Chondrocyte (in vitro differentiated cells): ENCODE results near the gene COL5A1. TPM values are rescaled to one million over a fixed set of nuclear protein-coding genes. Genes with fewer than 3 reads are reported as not detected.

Experiments used
- DNase-seq: peaks from one replicate; pipeline ENCODE4 v3.0.0; 2021; ENCODE audit warnings: mixed read lengths, low spot score
- H3K27ac Mint-ChIP-seq: one replicate; pipeline ENCODE4 v1.8.0; 2021; ENCODE audit warnings: mild to moderate bottlenecking, moderate library complexity, mixed read lengths; ENCODE audit not compliant: unreplicated experiment
- H3K27me3 Mint-ChIP-seq: 2 replicates; pipeline ENCODE4 v1.8.0; 2021; ENCODE audit warnings: low read depth, mixed read lengths
- H3K36me3 Mint-ChIP-seq: 2 replicates; pipeline ENCODE4 v1.8.0; 2021; ENCODE audit warnings: low read depth, mixed read lengths
- H3K4me1 Mint-ChIP-seq: 2 replicates; pipeline ENCODE4 v1.8.0; 2021; ENCODE audit warnings: low read depth, mild to moderate bottlenecking, mixed read lengths
- H3K4me3 Mint-ChIP-seq: one replicate; pipeline ENCODE4 v1.8.0; 2021; ENCODE audit warnings: mild to moderate bottlenecking, moderate library complexity, mixed read lengths; ENCODE audit not compliant: unreplicated experiment
- H3K9me3 Mint-ChIP-seq: 2 replicates; pipeline ENCODE4 v1.8.0; 2021; ENCODE audit warnings: low read depth, mixed read lengths
- CTCF ChIP-seq: fragments of 200-600 bp; sonication (generic); IDR thresholded peaks from 2 replicates; pipeline ENCODE4 v1.5.0; 2021; ENCODE audit warnings: antibody characterized with exemption, mild to moderate bottlenecking, moderate library complexity
- total RNA-seq: library from RNA; stranded (reverse); gene quantifications from 3 replicates; pipeline ENCODE4 v1.2.1, GENCODE V29; 2021

The COL5A1 gene
- total RNA-seq, 1 donor from 2014 or later, result 2,235 TPM

- Mint-ChIP-seq H3K27me3 (no peaks in the 10 kb centered on the region), H3K4me1 (no peaks in the 10 kb centered on the region), H3K27ac (peak overlapping the region; percentile 61), H3K4me3 (no peak overlapping the region), H3K9me3 (no peaks in the 10 kb centered on the region), H3K36me3 (peaks cover 41% of the 10 kb centered on the region)
- DNase-seq, result no peak
- TF ChIP-seq CTCF, result no peak
These were observed 107.0 kb downstream of the COL5A1 start for GRCh38 chr9:134748591-134748990.

- TF ChIP-seq CTCF, result no peak
- DNase-seq, result no peak
- H3K27ac Mint-ChIP-seq, result peak overlapping the region; percentile 22
These were observed 109.0 kb downstream of the COL5A1 start for GRCh38 chr9:134750450-134751155.

GRCh38 chr9:134751622-134752021 lies 110.0 kb downstream of the COL5A1 start:
- Mint-ChIP-seq H3K9me3 (no peaks in the 10 kb centered on the region), H3K27me3 (no peaks in the 10 kb centered on the region), H3K4me3 (no peak overlapping the region)

More at GRCh38 chr9:134750450-134751155, 109.0 kb downstream of the COL5A1 start:
- peaks cover 48% of the 10 kb centered on the region for H3K36me3 Mint-ChIP-seq
- H3K9me3 Mint-ChIP-seq, result no peaks in the 10 kb centered on the region
- no peaks in the 10 kb centered on the region for H3K27me3 Mint-ChIP-seq
- no peak overlapping the region for H3K4me3 Mint-ChIP-seq
- H3K4me1 Mint-ChIP-seq, result no peaks in the 10 kb centered on the region

GRCh38 chr9:134752471-134753168 lies 111.0 kb downstream of the COL5A1 start:
- TF ChIP-seq CTCF, result no peak
- H3K4me1 Mint-ChIP-seq, result no peaks in the 10 kb centered on the region
- DNase-seq, result no peak
- peak overlapping the region; percentile 45 for H3K27ac Mint-ChIP-seq
- H3K36me3 Mint-ChIP-seq, result peaks cover 45% of the 10 kb centered on the region
- no peaks in the 10 kb centered on the region for H3K9me3 Mint-ChIP-seq
- H3K27me3 Mint-ChIP-seq, result no peaks in the 10 kb centered on the region
- no peak overlapping the region for H3K4me3 Mint-ChIP-seq

More at GRCh38 chr9:134751622-134752021, 110.0 kb downstream of the COL5A1 start:
- DNase-seq, result no peak
- no peak overlapping the region for H3K27ac Mint-ChIP-seq
- no peaks in the 10 kb centered on the region for H3K4me1 Mint-ChIP-seq
- H3K36me3 Mint-ChIP-seq, result peaks cover 45% of the 10 kb centered on the region
- TF ChIP-seq CTCF, result no peak

- no peak for TF ChIP-seq CTCF
- H3K4me1 Mint-ChIP-seq, result no peaks in the 10 kb centered on the region
- no peak overlapping the region for H3K27ac Mint-ChIP-seq
- peaks cover 46% of the 10 kb centered on the region for H3K36me3 Mint-ChIP-seq
- no peaks in the 10 kb centered on the region for H3K27me3 Mint-ChIP-seq
- H3K4me3 Mint-ChIP-seq, result no peak overlapping the region
- no peaks in the 10 kb centered on the region for H3K9me3 Mint-ChIP-seq
- no peak for DNase-seq
These were observed 111.6 kb downstream of the COL5A1 start for GRCh38 chr9:134753191-134753590.
